ENCODE data around the gene CACNG7.

The CACNG7 gene

GRCh38 chr19:53885036-53885435 is 24.0 kb upstream of the CACNG7 start:
- Histone ChIP-seq H3K36me3 (ENCODE audit: insufficient read depth) (no peaks in the 10 kb centered on the region), H4K20me1 (ENCODE audit: insufficient read depth) (no peaks in the 10 kb centered on the region), H3K9ac (no peak overlapping the region), H3K27ac (no peak overlapping the region), H2AFZ (ENCODE audit: low read depth) (no peak overlapping the region), H3K4me3 (IDR thresholded peaks at IDR 0.05; ENCODE audit: insufficient read depth, low read depth, low read length) (no peak overlapping the region), H3K4me1 (ENCODE audit: low read depth, poor library complexity, severe bottlenecking) (no peaks in the 10 kb centered on the region), H3K4me2 (no peak overlapping the region), H3K79me2 (ENCODE audit: insufficient read depth, low read depth) (no peaks in the 10 kb centered on the region), H3K27me3 (ENCODE audit: insufficient read depth, low read depth) (peaks cover 7% of the 10 kb centered on the region; the same call in 1 of the 2 replicates)
- TF ChIP-seq CTCF (conservative IDR thresholded peaks at IDR 0.05; ENCODE audit: low read depth, low read length), result no peak

- no peak overlapping the region for H3K4me3 ChIP-seq (IDR thresholded peaks at IDR 0.05; ENCODE audit: insufficient read depth, low read depth, low read length)
- H3K27ac ChIP-seq, result no peak overlapping the region
- H3K9ac ChIP-seq, result no peak overlapping the region
- no peak for TF ChIP-seq CTCF (conservative IDR thresholded peaks at IDR 0.05; ENCODE audit: low read depth, low read length)
- no peaks in the 10 kb centered on the region for H3K36me3 ChIP-seq (ENCODE audit: insufficient read depth)
- H3K79me2 ChIP-seq (ENCODE audit: insufficient read depth, low read depth), result no peaks in the 10 kb centered on the region
- no peak overlapping the region for H3K4me2 ChIP-seq
- no peaks in the 10 kb centered on the region; the same call in 1 of the 2 replicates for H3K27me3 ChIP-seq (ENCODE audit: insufficient read depth, low read depth)
- no peak overlapping the region for H2AFZ ChIP-seq (ENCODE audit: low read depth)
- no peaks in the 10 kb centered on the region for H4K20me1 ChIP-seq (ENCODE audit: insufficient read depth)
- H3K4me1 ChIP-seq (ENCODE audit: low read depth, poor library complexity, severe bottlenecking), result no peaks in the 10 kb centered on the region
These were observed 16.6 kb upstream of the CACNG7 start for GRCh38 chr19:53892301-53892980.

GRCh38 chr19:53892981-53893325 is 16.1 kb upstream of the CACNG7 start:
- H3K36me3 ChIP-seq (ENCODE audit: insufficient read depth), result no peaks in the 10 kb centered on the region
- H2AFZ ChIP-seq (ENCODE audit: low read depth), result no peak overlapping the region
- no peak overlapping the region for H3K27ac ChIP-seq
- no peaks in the 10 kb centered on the region; the same call in 1 of the 2 replicates for H3K27me3 ChIP-seq (ENCODE audit: insufficient read depth, low read depth)
- H3K4me1 ChIP-seq (ENCODE audit: low read depth, poor library complexity, severe bottlenecking), result no peaks in the 10 kb centered on the region
- H3K79me2 ChIP-seq (ENCODE audit: insufficient read depth, low read depth), result no peaks in the 10 kb centered on the region
- H3K9ac ChIP-seq, result no peak overlapping the region
- no peak for TF ChIP-seq CTCF (conservative IDR thresholded peaks at IDR 0.05; ENCODE audit: low read depth, low read length)
- no peak overlapping the region for H3K4me2 ChIP-seq
- no peak overlapping the region for H3K4me3 ChIP-seq (IDR thresholded peaks at IDR 0.05; ENCODE audit: insufficient read depth, low read depth, low read length)
- H4K20me1 ChIP-seq (ENCODE audit: insufficient read depth), result no peaks in the 10 kb centered on the region

GRCh38 chr19:53894707-53895106 is 14.4 kb upstream of the CACNG7 start:
- Histone ChIP-seq H3K27ac (no peak overlapping the region), H3K4me2 (no peak overlapping the region), H3K4me1 (ENCODE audit: low read depth, poor library complexity, severe bottlenecking) (no peaks in the 10 kb centered on the region), H3K4me3 (IDR thresholded peaks at IDR 0.05; ENCODE audit: insufficient read depth, low read depth, low read length) (no peak overlapping the region), H3K27me3 (ENCODE audit: insufficient read depth, low read depth) (no peaks in the 10 kb centered on the region; the same call in 1 of the 2 replicates), H2AFZ (ENCODE audit: low read depth) (no peak overlapping the region), H4K20me1 (ENCODE audit: insufficient read depth) (no peaks in the 10 kb centered on the region), H3K79me2 (ENCODE audit: insufficient read depth, low read depth) (no peaks in the 10 kb centered on the region), H3K9ac (no peak overlapping the region), H3K36me3 (ENCODE audit: insufficient read depth) (no peaks in the 10 kb centered on the region)
- no peak for TF ChIP-seq CTCF (conservative IDR thresholded peaks at IDR 0.05; ENCODE audit: low read depth, low read length)

All from KMS-11 (cell line).